ENCODE data around the gene UBE3A.

DNA sequence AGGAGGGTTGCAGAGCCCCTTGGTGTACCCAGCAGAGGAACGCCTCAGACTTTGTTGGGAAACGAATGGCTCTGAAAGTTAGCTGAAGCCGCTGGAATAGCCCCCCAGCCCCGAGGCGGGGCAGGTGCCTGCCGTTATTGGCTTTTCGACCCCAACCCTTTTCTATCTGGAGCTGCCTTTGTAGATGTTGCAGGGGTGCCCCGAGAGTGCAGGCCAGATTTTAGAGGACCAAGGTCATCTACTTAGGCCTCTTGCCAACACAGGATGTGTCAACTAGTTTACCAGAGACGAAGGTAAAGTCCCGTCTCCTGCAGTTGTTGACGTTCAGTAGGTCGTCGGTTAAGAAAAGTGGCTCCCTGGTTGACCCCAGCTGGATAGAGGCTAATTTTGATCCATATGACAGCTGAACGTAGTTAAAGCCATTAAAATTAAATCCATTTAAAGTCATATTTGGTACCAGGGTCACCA is 579 bp upstream of the UBE3A start:
- TF ChIP-seq POLR2AphosphoS5 (IDR thresholded peaks at IDR 0.05; ENCODE audit: low read depth, low read length), result no peak
- no peak for TF ChIP-seq POLR2A (IDR thresholded peaks at IDR 0.05; ENCODE audit: low read depth, low read length)
- TF ChIP-seq TAF1 (IDR thresholded peaks at IDR 0.05; ENCODE audit: low read depth, low read length), result no peak
- TF ChIP-seq PAX5 (IDR thresholded peaks at IDR 0.05; ENCODE audit: insufficient read depth, low read length, severe bottlenecking), result no peak
- TF ChIP-seq POU2F2 (IDR thresholded peaks at IDR 0.05; ENCODE audit: low read depth, low read length), result no peak
